Kasumi-1 (cell line): Measurements from ENCODE around the gene ABAT.
"Not testable (repeated sequence)": the region's sequence is repeated elsewhere in the genome, so short reads cannot be mapped to it uniquely, and the experiment has no call there.

Source experiments
- DNase-seq, 2 experiments: peaks; one replicate each; lab custom pipeline; 2025; lab: John Stamatoyannopoulos, UW

Gene ABAT

GRCh38 chr16:8682551-8683259 lies 8.3 kb downstream of the ABAT start:
- no peak for DNase-seq

- no peak for DNase-seq
Measured at GRCh38 chr16:8683640-8684039, 9.2 kb downstream of the ABAT start.

GRCh38 chr16:8685617-8686016 lies 11.2 kb downstream of the ABAT start:
- no peak for DNase-seq

- no peak for DNase-seq
Measured at GRCh38 chr16:8686031-8686621, 11.7 kb downstream of the ABAT start.

GRCh38 chr16:8686879-8687278 lies 12.5 kb downstream of the ABAT start:
- no peak for DNase-seq

- DNase-seq, result no peak
Measured at GRCh38 chr16:8689686-8690085, 15.3 kb downstream of the ABAT start.

- DNase-seq, result no peak
Measured at GRCh38 chr16:8691728-8692127, 17.3 kb downstream of the ABAT start.

GRCh38 chr16:8694795-8695728 lies 20.6 kb downstream of the ABAT start:
- DNase-seq, result no peak

GRCh38 chr16:8696880-8697279 lies 22.5 kb downstream of the ABAT start:
- DNase-seq, result no peak

GRCh38 chr16:8697965-8698364 lies 23.5 kb downstream of the ABAT start:
- DNase-seq, result no peak

GRCh38 chr16:8703693-8704092 lies 29.3 kb downstream of the ABAT start:
- no peak for DNase-seq

- no peak for DNase-seq
Measured at GRCh38 chr16:8704098-8704497, 29.7 kb downstream of the ABAT start.

GRCh38 chr16:8705100-8705822 lies 30.8 kb downstream of the ABAT start:
- not testable (repeated sequence) for DNase-seq

- no peak for DNase-seq
Measured at GRCh38 chr16:8708536-8708935, 34.1 kb downstream of the ABAT start.

- DNase-seq, result no peak
Measured at GRCh38 chr16:8712589-8713361, 38.4 kb downstream of the ABAT start.

- no peak for DNase-seq
Measured at GRCh38 chr16:8713635-8714172, 39.3 kb downstream of the ABAT start.

- no peak for DNase-seq
Measured at GRCh38 chr16:8714174-8714573, 39.8 kb downstream of the ABAT start.

GRCh38 chr16:8714807-8715206 lies 40.4 kb downstream of the ABAT start:
- DNase-seq, result no peak

- no peak for DNase-seq
Measured at GRCh38 chr16:8716052-8716451, 41.6 kb downstream of the ABAT start.

- no peak for DNase-seq
Measured at GRCh38 chr16:8716592-8716991, 42.2 kb downstream of the ABAT start.

GRCh38 chr16:8717469-8717868 lies 43.1 kb downstream of the ABAT start:
- no peak for DNase-seq
